Measurements from ENCODE around the gene FLYWCH1.

The FLYWCH1 gene, protein sequence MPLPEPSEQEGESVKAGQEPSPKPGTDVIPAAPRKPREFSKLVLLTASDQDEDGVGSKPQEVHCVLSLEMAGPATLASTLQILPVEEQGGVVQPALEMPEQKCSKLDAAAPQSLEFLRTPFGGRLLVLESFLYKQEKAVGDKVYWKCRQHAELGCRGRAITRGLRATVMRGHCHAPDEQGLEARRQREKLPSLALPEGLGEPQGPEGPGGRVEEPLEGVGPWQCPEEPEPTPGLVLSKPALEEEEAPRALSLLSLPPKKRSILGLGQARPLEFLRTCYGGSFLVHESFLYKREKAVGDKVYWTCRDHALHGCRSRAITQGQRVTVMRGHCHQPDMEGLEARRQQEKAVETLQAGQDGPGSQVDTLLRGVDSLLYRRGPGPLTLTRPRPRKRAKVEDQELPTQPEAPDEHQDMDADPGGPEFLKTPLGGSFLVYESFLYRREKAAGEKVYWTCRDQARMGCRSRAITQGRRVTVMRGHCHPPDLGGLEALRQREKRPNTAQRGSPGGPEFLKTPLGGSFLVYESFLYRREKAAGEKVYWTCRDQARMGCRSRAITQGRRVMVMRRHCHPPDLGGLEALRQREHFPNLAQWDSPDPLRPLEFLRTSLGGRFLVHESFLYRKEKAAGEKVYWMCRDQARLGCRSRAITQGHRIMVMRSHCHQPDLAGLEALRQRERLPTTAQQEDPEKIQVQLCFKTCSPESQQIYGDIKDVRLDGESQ

GRCh38 chr16:2911638-2912329 is at the start of gene FLYWCH1:
Gene FLYWCH1 (plus strand): TSS chr16:2911931. CDS start chr16:2929686, 17,755 bp downstream.
- DNase-seq = peak; percentile 99

- DNase-seq = no peak
These were observed 46.1 kb upstream of the FLYWCH1 start for GRCh38 chr16:2865651-2866050.

- DNase-seq = no peak
These were observed 45.3 kb upstream of the FLYWCH1 start for GRCh38 chr16:2866431-2866830.

- no peak for DNase-seq
These were observed 44.1 kb upstream of the FLYWCH1 start for GRCh38 chr16:2867661-2867986.

DNA sequence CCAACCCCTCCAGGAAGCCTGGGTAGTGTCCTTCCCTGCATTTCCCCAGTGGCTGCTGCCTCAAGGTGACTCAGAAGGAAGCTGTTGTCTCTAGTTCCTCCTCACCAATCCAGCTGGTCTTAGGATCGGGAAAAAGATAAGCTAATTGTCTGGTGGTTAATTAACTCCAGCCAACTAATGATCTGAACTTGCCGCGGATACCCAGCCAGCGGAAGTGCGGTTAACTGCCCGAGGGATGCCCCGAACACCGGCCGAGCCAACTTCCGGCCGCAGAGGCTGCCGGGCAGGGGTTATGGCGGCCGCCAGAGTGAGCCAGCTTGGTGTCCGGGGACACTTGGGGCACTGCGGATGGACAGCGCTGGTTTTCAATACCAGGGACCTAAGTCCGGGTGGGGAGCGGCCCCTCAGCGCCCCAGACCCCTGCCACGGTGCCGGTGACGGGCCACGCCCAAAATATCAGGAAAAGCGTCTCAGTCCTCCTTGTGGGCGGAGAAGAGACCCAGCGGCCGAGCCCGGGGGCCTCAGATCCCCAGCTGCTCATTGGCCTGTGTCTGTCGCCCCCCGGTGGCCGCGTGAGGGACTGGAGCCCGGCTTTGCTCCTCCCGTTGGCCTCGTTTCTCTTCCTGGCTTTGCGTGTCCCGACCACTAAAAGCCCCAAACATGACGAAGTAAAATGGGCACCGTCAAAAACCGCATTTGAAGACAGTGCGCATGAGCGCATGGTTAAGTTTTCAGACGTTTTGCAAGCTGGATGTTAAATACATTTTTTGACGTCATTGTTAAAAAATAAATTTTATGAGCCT is 43.5 kb upstream of the FLYWCH1 start:
- DNase-seq = peak; percentile 98

DNA sequence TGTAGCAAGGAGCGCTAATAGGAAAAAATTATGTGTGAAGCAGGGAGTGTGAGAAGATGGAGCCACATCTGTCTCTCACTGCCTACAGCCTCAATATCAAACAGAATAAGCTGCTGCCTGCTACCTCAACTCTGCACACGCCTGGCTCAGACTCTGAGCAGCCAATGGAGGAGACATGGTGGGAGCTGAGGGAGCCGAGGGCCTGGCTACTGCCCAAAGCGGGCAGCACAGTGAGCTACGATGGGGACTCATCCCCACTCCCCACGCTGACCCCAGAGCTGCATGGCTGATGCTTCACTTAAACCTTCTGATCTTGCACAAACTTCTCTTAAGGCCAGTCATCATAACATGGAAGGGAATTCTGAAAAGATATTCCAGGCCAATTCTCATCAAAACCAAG is 39.8 kb upstream of the FLYWCH1 start:
- DNase-seq = no peak

- no peak for DNase-seq
These were observed 37.5 kb upstream of the FLYWCH1 start for GRCh38 chr16:2874032-2874911.

DNA sequence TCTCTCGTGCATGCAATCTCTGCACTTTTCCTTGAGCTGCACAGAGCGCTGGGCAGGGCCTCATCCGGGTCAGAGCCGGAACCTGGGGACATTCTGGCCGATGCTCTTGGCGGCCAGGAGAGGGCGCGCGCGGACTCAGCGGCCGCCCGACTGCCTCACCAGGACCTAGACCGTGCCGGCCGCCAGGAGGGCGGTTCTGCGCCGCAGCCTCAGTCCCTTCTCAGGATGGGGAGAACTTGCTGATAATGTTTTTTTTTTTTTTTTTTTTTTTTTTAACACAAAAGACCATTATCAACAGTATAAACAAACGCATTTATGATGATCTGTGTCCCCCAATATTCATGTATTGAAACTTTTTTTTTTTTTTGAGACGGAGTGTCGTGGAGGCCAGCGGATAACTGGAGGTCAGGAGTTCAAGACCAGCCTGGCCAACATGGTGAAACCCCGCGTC is 36.8 kb upstream of the FLYWCH1 start:
- DNase-seq = peak; percentile 83

GRCh38 chr16:2879854-2880508 is 31.8 kb upstream of the FLYWCH1 start:
- no peak for DNase-seq

DNA sequence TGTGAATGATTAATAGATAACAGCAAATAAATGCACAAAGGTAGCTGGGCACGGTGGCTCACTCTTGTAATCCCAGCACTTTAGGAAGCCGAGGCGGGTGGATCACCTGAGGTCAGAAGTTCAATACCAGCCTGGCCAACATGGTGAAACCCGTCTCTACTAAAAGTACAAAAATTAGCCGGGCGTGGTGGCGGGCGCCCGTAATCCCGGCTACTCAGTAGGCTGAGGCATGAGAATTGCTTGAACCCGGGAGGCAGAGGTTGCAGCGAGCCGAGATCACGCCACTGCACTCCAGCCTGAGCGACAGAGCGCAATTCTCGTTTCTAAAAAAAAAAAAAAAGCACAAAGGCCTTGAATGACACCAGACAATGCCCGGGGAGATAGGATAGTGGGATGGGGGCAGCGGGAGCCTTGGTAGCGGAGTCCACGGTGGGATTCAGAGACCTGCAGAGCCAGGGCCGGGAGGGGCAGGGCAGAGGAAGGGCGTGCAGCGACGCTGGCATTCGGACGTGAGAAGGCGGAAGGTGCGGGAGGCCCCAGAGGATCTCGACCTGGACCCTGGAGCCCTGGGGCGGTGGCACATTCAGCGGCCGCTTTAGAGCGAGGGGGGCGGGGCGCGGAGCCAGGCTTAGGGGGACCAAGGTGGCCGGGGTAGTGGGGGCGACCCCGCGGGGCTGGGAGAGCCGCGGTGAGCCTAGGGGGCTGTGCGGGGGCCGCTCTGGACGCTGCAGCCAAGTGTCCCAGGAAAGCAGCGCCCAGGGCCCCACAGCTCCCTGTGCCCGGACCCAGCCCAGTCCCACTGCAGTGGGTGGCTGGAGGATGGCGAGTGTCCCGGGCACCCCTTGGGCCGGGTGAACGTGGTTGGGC is 29.7 kb upstream of the FLYWCH1 start:
- DNase-seq = peak; percentile 42

DNA sequence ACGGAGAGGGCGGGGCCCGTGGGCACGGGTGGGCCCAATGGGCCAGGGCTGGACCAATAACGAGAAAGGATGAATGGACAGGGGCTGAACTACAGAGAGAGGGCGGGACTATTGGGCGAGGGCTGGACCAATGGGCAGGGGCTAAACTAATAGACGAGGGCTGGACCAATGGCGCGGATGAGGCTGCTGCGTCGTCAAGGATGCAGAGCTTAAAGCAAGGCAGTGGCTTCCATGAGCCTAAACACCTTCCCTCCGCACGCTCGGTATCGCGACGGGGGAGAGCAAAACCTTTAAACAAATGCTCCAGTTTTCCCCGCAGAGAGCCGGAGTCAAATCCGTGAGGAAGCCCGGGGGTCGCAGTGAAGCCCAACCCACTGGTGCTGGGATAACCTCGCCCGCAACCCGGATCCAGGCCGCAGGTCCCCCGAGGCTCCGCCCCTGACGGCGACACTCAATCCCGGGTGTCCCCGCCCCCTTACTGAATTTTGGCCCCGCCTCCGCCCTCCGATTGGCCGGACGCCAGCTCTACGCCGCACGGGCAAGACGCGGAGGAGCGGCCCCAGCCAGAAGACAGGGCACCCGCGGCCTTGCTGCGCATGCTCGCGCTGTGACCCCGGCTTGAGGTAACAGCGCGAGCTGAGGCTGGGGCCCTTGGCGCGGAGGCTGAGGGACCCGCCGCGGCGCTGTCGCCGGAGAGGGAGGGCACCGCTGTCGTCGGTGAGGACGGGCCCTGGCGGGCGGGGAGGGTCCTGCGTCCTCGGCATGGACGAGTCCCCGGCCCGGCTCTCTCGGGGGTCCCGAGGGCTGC is 28.9 kb upstream of the FLYWCH1 start, which contains the start of gene FLYWCH2:
Gene FLYWCH2 (plus strand): TSS at position 566 of the 808 bp plus-strand sequence. CDS start 13,235 bp downstream, outside the sequence.
- peak; percentile 100 for DNase-seq

GRCh38 chr16:2883458-2883908 is 28.2 kb upstream of the FLYWCH1 start:
- peak; percentile 17 for DNase-seq

DNA sequence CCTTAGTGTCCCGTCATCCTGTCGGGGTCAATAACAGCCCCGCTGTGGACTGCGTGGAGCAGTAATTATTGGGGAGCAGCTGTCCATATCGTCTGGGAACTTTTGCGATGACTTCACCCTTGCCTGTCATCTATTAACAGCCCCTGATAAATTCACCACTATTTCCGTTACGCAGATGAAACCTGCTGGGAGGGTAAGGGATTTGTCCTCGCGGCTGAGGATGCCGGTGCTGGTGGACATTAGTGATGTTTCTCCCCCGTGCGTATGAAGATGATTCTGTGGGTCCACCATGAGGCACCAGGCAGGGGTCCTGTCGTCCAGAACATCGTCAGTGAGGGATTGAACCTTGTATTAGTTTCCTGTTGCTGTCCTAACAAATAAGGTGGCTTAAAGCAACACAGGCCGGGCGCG is 27.7 kb upstream of the FLYWCH1 start:
- no peak for DNase-seq

- DNase-seq = no peak
These were observed 17.5 kb upstream of the FLYWCH1 start for GRCh38 chr16:2894231-2894630.

GRCh38 chr16:2895813-2896212 is 15.9 kb upstream of the FLYWCH1 start:
- no peak for DNase-seq

GRCh38 chr16:2896480-2897010 is 15.2 kb upstream of the FLYWCH1 start:
- DNase-seq = no peak

- no peak for DNase-seq
These were observed 14.6 kb upstream of the FLYWCH1 start for GRCh38 chr16:2897110-2897509.

DNA sequence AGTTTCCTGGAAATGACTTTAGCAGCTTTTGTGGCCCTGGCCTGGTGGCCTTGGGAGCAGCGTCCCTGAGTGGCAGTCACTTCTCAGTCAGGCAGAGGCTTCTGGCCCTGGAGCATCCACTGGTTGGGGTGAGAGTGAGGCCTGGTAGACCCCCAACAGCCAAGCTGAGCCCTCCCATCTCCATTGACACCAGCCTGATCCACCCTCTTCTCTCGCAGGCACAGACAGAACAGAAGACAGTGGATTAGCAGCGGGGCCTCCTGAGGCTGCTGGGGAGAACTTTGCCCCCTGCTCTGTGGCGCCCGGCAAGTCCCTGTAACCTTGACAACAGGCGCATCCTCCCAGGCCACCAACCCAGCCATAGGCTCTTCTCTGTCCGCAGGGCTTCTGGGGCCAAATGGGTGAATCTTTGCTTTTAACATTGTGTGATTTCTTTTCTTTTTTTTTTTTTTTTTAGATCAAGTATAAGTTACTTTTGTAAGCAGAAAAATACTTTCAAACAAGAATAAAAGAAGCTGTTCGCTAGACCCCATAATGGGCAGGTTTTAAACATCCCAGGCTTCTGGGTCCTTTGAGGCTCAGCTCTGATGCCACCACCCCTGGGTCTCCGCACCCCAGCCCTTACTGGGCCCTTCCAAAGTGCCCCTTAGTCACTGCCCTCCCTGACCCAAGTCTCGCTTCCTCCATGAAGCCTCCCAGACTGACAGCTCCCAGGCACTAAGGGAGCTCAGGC is 12.7 kb upstream of the FLYWCH1 start:
- no peak for DNase-seq
